Endothelial cell (in vitro differentiated cells): ENCODE measurements around the gene LIPG. TPM values are rescaled to one million over a fixed set of nuclear protein-coding genes. Genes with fewer than 3 reads are reported as not detected.

Experiments
- DNase-seq: peaks from one replicate; pipeline ENCODE4 v3.0.0; 2021; ENCODE audit warnings: low spot score
- H3K27ac Mint-ChIP-seq: one replicate; pipeline ENCODE4 v1.8.0; 2021; ENCODE audit warnings: mixed read lengths, inconsistent platforms; ENCODE audit not compliant: unreplicated experiment
- H3K27me3 Mint-ChIP-seq: one replicate; pipeline ENCODE4 v1.8.0; 2021; ENCODE audit warnings: mild to moderate bottlenecking, moderate library complexity, mixed read lengths, inconsistent platforms; ENCODE audit not compliant: unreplicated experiment
- H3K36me3 Mint-ChIP-seq: one replicate; pipeline ENCODE4 v1.8.0; 2021; ENCODE audit warnings: mild to moderate bottlenecking, low read depth, mixed read lengths, inconsistent platforms; ENCODE audit not compliant: unreplicated experiment
- H3K4me1 Mint-ChIP-seq: one replicate; pipeline ENCODE4 v1.8.0; 2021; ENCODE audit warnings: mild to moderate bottlenecking, mixed read lengths, inconsistent platforms; ENCODE audit not compliant: unreplicated experiment
- H3K4me3 Mint-ChIP-seq: one replicate; pipeline ENCODE4 v1.8.0; 2021; ENCODE audit warnings: mild to moderate bottlenecking, mixed read lengths, inconsistent platforms; ENCODE audit not compliant: unreplicated experiment
- H3K9me3 Mint-ChIP-seq: one replicate; pipeline ENCODE4 v1.8.0; 2021; ENCODE audit warnings: mixed read lengths, inconsistent platforms; ENCODE audit not compliant: unreplicated experiment
- CTCF ChIP-seq: fragments of 200-600 bp; sonication (generic); IDR thresholded peaks from one replicate; pipeline ENCODE4 v1.5.0; 2021; ENCODE audit warnings: antibody characterized with exemption; ENCODE audit not compliant: unreplicated experiment
- total RNA-seq: library from RNA; stranded (reverse); fragmentation: NEBNext Ultra II Directional; extraction: Animal tissue kit (Norgen Biotek cat#: 25700); gene quantifications from one replicate; pipeline ENCODE4 v1.2.1, GENCODE V29; 2021; ENCODE audit not compliant: unreplicated experiment

LIPG gene
- total RNA-seq, 1 donor from 2014 or later, result 19.6 TPM

- no peaks in the 10 kb centered on the region for H3K27me3 Mint-ChIP-seq
- no peaks in the 10 kb centered on the region for H3K36me3 Mint-ChIP-seq
- no peak overlapping the region for H3K4me3 Mint-ChIP-seq
- no peaks in the 10 kb centered on the region for H3K9me3 Mint-ChIP-seq
- DNase-seq, result no peak
- H3K4me1 Mint-ChIP-seq, result peaks cover under 1% of the 10 kb centered on the region
- no peak overlapping the region for H3K27ac Mint-ChIP-seq
- TF ChIP-seq CTCF, result no peak
Measured at GRCh38 chr18:49645196-49645595, 83.3 kb downstream of the LIPG start.

- no peaks in the 10 kb centered on the region for H3K36me3 Mint-ChIP-seq
- TF ChIP-seq CTCF, result no peak
- no peak overlapping the region for H3K4me3 Mint-ChIP-seq
- DNase-seq, result no peak
- no peaks in the 10 kb centered on the region for H3K9me3 Mint-ChIP-seq
- H3K27ac Mint-ChIP-seq, result no peak overlapping the region
- H3K4me1 Mint-ChIP-seq, result no peaks in the 10 kb centered on the region
- H3K27me3 Mint-ChIP-seq, result no peaks in the 10 kb centered on the region
Measured at GRCh38 chr18:49645841-49646351, 84.0 kb downstream of the LIPG start.

- no peak overlapping the region for H3K4me3 Mint-ChIP-seq
- no peaks in the 10 kb centered on the region for H3K36me3 Mint-ChIP-seq
- no peaks in the 10 kb centered on the region for H3K9me3 Mint-ChIP-seq
- no peak for DNase-seq
- no peak overlapping the region for H3K27ac Mint-ChIP-seq
- TF ChIP-seq CTCF, result no peak
- no peaks in the 10 kb centered on the region for H3K27me3 Mint-ChIP-seq
- no peaks in the 10 kb centered on the region for H3K4me1 Mint-ChIP-seq
Measured at GRCh38 chr18:49646873-49647272, 85.0 kb downstream of the LIPG start.

GRCh38 chr18:49647496-49648168, 85.8 kb downstream of the LIPG start:
- no peaks in the 10 kb centered on the region for H3K36me3 Mint-ChIP-seq
- no peak overlapping the region for H3K4me3 Mint-ChIP-seq
- H3K4me1 Mint-ChIP-seq, result no peaks in the 10 kb centered on the region
- TF ChIP-seq CTCF, result no peak
- H3K27ac Mint-ChIP-seq, result no peak overlapping the region
- no peak for DNase-seq
- no peaks in the 10 kb centered on the region for H3K27me3 Mint-ChIP-seq
- H3K9me3 Mint-ChIP-seq, result no peaks in the 10 kb centered on the region

GRCh38 chr18:49648326-49648725, 86.5 kb downstream of the LIPG start:
- no peak overlapping the region for H3K4me3 Mint-ChIP-seq
- no peaks in the 10 kb centered on the region for H3K9me3 Mint-ChIP-seq
- no peak for TF ChIP-seq CTCF
- H3K4me1 Mint-ChIP-seq, result peaks cover 6% of the 10 kb centered on the region
- no peak overlapping the region for H3K27ac Mint-ChIP-seq
- H3K36me3 Mint-ChIP-seq, result no peaks in the 10 kb centered on the region
- no peaks in the 10 kb centered on the region for H3K27me3 Mint-ChIP-seq
- DNase-seq, result no peak
